HCT116 (cell line): Measurements from ENCODE around the gene NCKAP5. TPM values are rescaled to one million over a fixed set of nuclear protein-coding genes. Genes with fewer than 3 reads are reported as not detected.

Source experiments
- ATAC-seq: fragments of 200-7000 bp; cut with Tn5 transposase; 2 replicates; pipeline ENCODE4 v1.9.1; 2020; ENCODE audit warnings: mild to moderate bottlenecking, moderate library complexity
- BruUV-seq: library from RNA; stranded (reverse); fragments of 400-500 nt; replicated peaks from 2 replicates; lab custom pipeline; 2021; lab: Mats Ljungman, UMichigan
- CTCF ChIA-PET: fragments of 300-600 bp; sonication (Branson Sonifier 250); formaldehyde crosslinking; loops from one replicate; lab custom pipeline; 2021; ENCODE audit warnings: antibody characterized with exemption; lab: Charles Lee
- POLR2A ChIA-PET: fragments of 300-600, 350-600 bp; sonication (Branson Sonifier 250); formaldehyde crosslinking; loops from one replicate; lab custom pipeline; 2021; ENCODE audit warnings: antibody characterized with exemption; lab: Charles Lee
- RAD21 ChIA-PET, 2 experiments: fragments of 300-600 bp; sonication (Branson Sonifier 250); formaldehyde crosslinking; loops; one replicate each; lab custom pipeline; 2023; ENCODE audit warnings: low total read pairs in 2 of 2; ENCODE audit not compliant: uncharacterized antibody in 2 of 2, unreplicated experiment in 2 of 2, low non-redundant PET in 1 of 2; lab: Charles Lee
- DNase-seq: peaks from one replicate; pipeline ENCODE4 v3.0.0-alpha.2; 2010; ENCODE audit warnings: low read depth, low spot score
- H2AFZ ChIP-seq: fragments of 200-600 bp; shearing (Covaris generic), sonication (generic); 2 replicates; pipeline ENCODE4 v1.6.1; 2017; ENCODE audit warnings: low read depth, mixed run types, mixed read lengths, antibody characterized with exemption, low read length; ENCODE audit not compliant: poor library complexity, severe bottlenecking
- H3K27ac ChIP-seq: 2 replicates; pipeline ENCODE4 v1.5.1; 2012; ENCODE audit warnings: low read depth, low read length
- H3K27me3 ChIP-seq: fragments of 200-600 bp; sonication (generic); 2 replicates; pipeline ENCODE4 v1.6.1; 2016; ENCODE audit warnings: mixed run types, low read length, mixed read lengths; ENCODE audit not compliant: insufficient read depth
- H3K36me3 ChIP-seq, 2 experiments: fragments of 200-500 bp in 1 of 2; fragments of 200-600 bp in 1 of 2; sonication (Bioruptor generic) in 1 of 2; sonication (generic) in 1 of 2; 2 replicates each; pipeline versions ENCODE4 v1.5.1 to v1.6.1; 2014 to 2016; ENCODE audit warnings: low read length in 2 of 2, inconsistent platforms in 1 of 2, mixed read lengths in 1 of 2, mixed run types in 1 of 2; ENCODE audit not compliant: insufficient read depth in 2 of 2, control insufficient read depth in 1 of 2
- H3K4me1 ChIP-seq, 2 experiments: fragments of 200-600 bp in 1 of 2; sonication (generic) in 1 of 2; 2 replicates each; pipeline versions ENCODE4 v1.5.1 to v1.6.1; 2012 to 2017; ENCODE audit warnings: low read length in 2 of 2, inconsistent platforms in 1 of 2, mild to moderate bottlenecking in 1 of 2, mixed read lengths in 1 of 2, mixed run types in 1 of 2, moderate library complexity in 1 of 2; ENCODE audit not compliant: insufficient read depth in 2 of 2, control insufficient read depth in 1 of 2
- H3K4me2 ChIP-seq: fragments of 200-600 bp; sonication (generic); 2 replicates; pipeline ENCODE4 v1.6.1; 2017; ENCODE audit warnings: mixed run types, low read length, mixed read lengths
- H3K4me3 ChIP-seq, 2 experiments: fragments of 200-600 bp in 1 of 2; sonication (generic) in 1 of 2; replicated peaks in 1 of 2; 2 replicates each; pipeline ENCODE4 v1.5.1; 2011 to 2016; ENCODE audit warnings: low read length in 2 of 2, control low read depth in 1 of 2, low read depth in 1 of 2, mild to moderate bottlenecking in 1 of 2, mixed read lengths in 1 of 2, mixed run types in 1 of 2
- H3K79me2 ChIP-seq: fragments of 200-600 bp; sonication (generic); 2 replicates; pipeline ENCODE4 v1.6.1; 2017; ENCODE audit warnings: mild to moderate bottlenecking, mixed run types, low read length, moderate library complexity, mixed read lengths; ENCODE audit not compliant: insufficient read depth
- H3K9ac ChIP-seq: fragments of 200-600 bp; sonication (generic); 2 replicates; pipeline ENCODE4 v1.6.1; 2016; ENCODE audit warnings: low read length, mixed read lengths
- H3K9me2 ChIP-seq: fragments of 200-600 bp; sonication (generic), shearing (Covaris generic); 2 replicates; pipeline ENCODE4 v1.6.1; 2017; ENCODE audit warnings: mixed run types, mild to moderate bottlenecking, moderate library complexity; ENCODE audit not compliant: insufficient read depth
- H3K9me3 ChIP-seq, 2 experiments: fragments of 200-500 bp in 1 of 2; fragments of 200-600 bp in 1 of 2; sonication (Bioruptor generic) in 1 of 2; sonication (generic) in 1 of 2; 2 replicates each; pipeline ENCODE4 v1.6.1; 2014 to 2017; ENCODE audit warnings: low read length in 2 of 2, mixed read lengths in 2 of 2, inconsistent platforms in 1 of 2, low read depth in 1 of 2, mild to moderate bottlenecking in 1 of 2, mixed run types in 1 of 2, moderate library complexity in 1 of 2; ENCODE audit not compliant: control insufficient read depth in 1 of 2, insufficient read depth in 1 of 2
- H4K20me1 ChIP-seq: fragments of 200-600 bp; sonication (generic), shearing (Covaris generic); 2 replicates; pipeline ENCODE4 v1.6.1; 2017; ENCODE audit warnings: mixed run types, mild to moderate bottlenecking, moderate library complexity; ENCODE audit not compliant: insufficient read depth
- ATF3 ChIP-seq: IDR thresholded peaks from 2 replicates; pipeline ENCODE4 v1.6.1; 2012
- CEBPB ChIP-seq: IDR thresholded peaks from 2 replicates; pipeline ENCODE4 v1.6.1; 2012; ENCODE audit warnings: low read depth
- ELF1 ChIP-seq: IDR thresholded peaks from 2 replicates; pipeline ENCODE4 v1.6.1; 2012; ENCODE audit warnings: low read depth, borderline replicate concordance
- JUND ChIP-seq: IDR thresholded peaks from 2 replicates; pipeline ENCODE4 v1.6.1; 2012
- MAX ChIP-seq: IDR thresholded peaks from 2 replicates; pipeline ENCODE4 v1.6.1; 2012
- SRF ChIP-seq: IDR thresholded peaks from 2 replicates; pipeline ENCODE4 v1.6.1; 2012; ENCODE audit warnings: low read depth
- ZBTB33 ChIP-seq: IDR thresholded peaks from 2 replicates; pipeline ENCODE4 v1.6.1; 2011; ENCODE audit warnings: mild to moderate bottlenecking, low read length, moderate library complexity; ENCODE audit not compliant: insufficient replicate concordance; ENCODE audit errors: extremely low read depth
- ZFX ChIP-seq: fragments of 450-650 bp; IDR thresholded peaks from 2 replicates; pipeline ENCODE4 v1.6.1; 2017
- ZNF274 ChIP-seq: fragments of 200-500 bp; sonication (Bioruptor generic); IDR thresholded peaks from 2 replicates; pipeline ENCODE4 v1.6.1; 2014; ENCODE audit warnings: mild to moderate bottlenecking, low read depth, low read length, inconsistent platforms
- intact Hi-C: fragments of 100-400 bp; cut with micrococcal nuclease; formaldehyde crosslinking; loops from 2 replicates; pipeline ENCODE4 v1.10.0; 2022
- total RNA-seq: library from RNA; stranded (reverse); gene quantifications from one replicate; pipeline ENCODE4 v1.2.1, GENCODE V29; 2021; ENCODE audit not compliant: unreplicated experiment

Gene NCKAP5
- total RNA-seq, 1 experiment from 2014 or later = 0.30 TPM

GRCh38 chr2:132969371-132969985, 598.8 kb downstream of the NCKAP5 start:
- Histone ChIP-seq H3K9ac (no peak overlapping the region), H3K27me3 (no peaks in the 10 kb centered on the region), H3K9me2 (no peaks in the 10 kb centered on the region), H4K20me1 (no peaks in the 10 kb centered on the region), H3K36me3 (no peaks in the 10 kb centered on the region), H3K4me1 (no peaks in the 10 kb centered on the region), H3K9me3 (no peaks in the 10 kb centered on the region), H3K4me2 (no peak overlapping the region), H3K4me3 (no peak overlapping the region), H3K79me2 (no peaks in the 10 kb centered on the region), H3K27ac (no peak overlapping the region), H2AFZ (no peak overlapping the region)
- DNase-seq (no peak), ATAC-seq (no peak)
- intact Hi-C loops = no loop called here
- no TSS peak for BruUV-seq
- RAD21 ChIA-PET = no interaction called here
- CTCF ChIA-PET = no interaction called here
- POLR2A ChIA-PET = no interaction called here
- TF ChIP-seq ZFX (no peak), JUND (no peak), ZBTB33 (no peak), ELF1 (no peak), MAX (no peak), CEBPB (no peak)

- H3K27me3 ChIP-seq = no peaks in the 10 kb centered on the region
- ChIA-PET CTCF (no interaction called here), RAD21 (no interaction called here), POLR2A (no interaction called here)
- H3K9me2 ChIP-seq = no peaks in the 10 kb centered on the region
- no peaks in the 10 kb centered on the region for H4K20me1 ChIP-seq
- ATAC-seq (no peak), DNase-seq (no peak)
- no peak overlapping the region for H3K9ac ChIP-seq
- H3K36me3 ChIP-seq = no peaks in the 10 kb centered on the region
- TF ChIP-seq ATF3 = no peak
- TF ChIP-seq SRF = no peak
- TF ChIP-seq CEBPB = no peak
- no peak for TF ChIP-seq ZNF274
- TF ChIP-seq JUND = no peak
- intact Hi-C loops = no loop called here
- H3K9me3 ChIP-seq = no peaks in the 10 kb centered on the region
- no peaks in the 10 kb centered on the region for H3K79me2 ChIP-seq
- H3K4me1 ChIP-seq = no peaks in the 10 kb centered on the region
- no peak overlapping the region for H3K27ac ChIP-seq
- no TSS peak for BruUV-seq
- no peak overlapping the region for H3K4me2 ChIP-seq
- H2AFZ ChIP-seq = no peak overlapping the region
- no peak overlapping the region for H3K4me3 ChIP-seq
Measured at GRCh38 chr2:132965460-132965859, 602.8 kb downstream of the NCKAP5 start.
